H9 (cell line): ENCODE data around the gene SUSD2. TPM values are rescaled to one million over a fixed set of nuclear protein-coding genes. Genes with fewer than 3 reads are reported as not detected.

ENCODE experiments used
- DNase-seq: peaks from one replicate; pipeline ENCODE4 v3.0.0-alpha.2; 2017
- H2AFZ ChIP-seq: one replicate; pipeline ENCODE4 v1.6.1; 2013; ENCODE audit warnings: mild to moderate bottlenecking, low read length, control low read depth, moderate library complexity
- H2AK5ac ChIP-seq: 2 replicates; pipeline ENCODE4 v1.6.1; 2013; ENCODE audit warnings: low read length, control low read depth, mixed read lengths; ENCODE audit not compliant: insufficient read length
- H2BK120ac ChIP-seq: one replicate; pipeline ENCODE4 v1.6.1; 2013; ENCODE audit warnings: low read depth, mild to moderate bottlenecking, low read length, control low read depth, inconsistent platforms; ENCODE audit not compliant: poor library complexity, severe bottlenecking
- H2BK12ac ChIP-seq: 2 replicates; pipeline ENCODE4 v1.6.1; 2013; ENCODE audit warnings: low read length, control low read depth, mixed read lengths, low read depth; ENCODE audit not compliant: insufficient read length
- H2BK15ac ChIP-seq: 2 replicates; pipeline ENCODE4 v1.6.1; 2013; ENCODE audit warnings: low read depth, low read length, control low read depth
- H2BK20ac ChIP-seq: one replicate; pipeline ENCODE4 v1.6.1; 2013; ENCODE audit warnings: low read depth, mild to moderate bottlenecking, low read length, control low read depth, inconsistent platforms; ENCODE audit not compliant: poor library complexity, severe bottlenecking
- H2BK5ac ChIP-seq: 2 replicates; pipeline ENCODE4 v1.6.1; 2013; ENCODE audit warnings: low read length, control low read depth, mixed read lengths; ENCODE audit not compliant: insufficient read length
- H3K14ac ChIP-seq: 2 replicates; pipeline ENCODE4 v1.6.1; 2013; ENCODE audit warnings: low read length, control low read depth; ENCODE audit not compliant: insufficient read depth
- H3K18ac ChIP-seq: 2 replicates; pipeline ENCODE4 v1.6.1; 2013; ENCODE audit warnings: low read depth, mild to moderate bottlenecking, mixed read lengths, low read length, control low read depth; ENCODE audit not compliant: insufficient read length
- H3K23ac ChIP-seq: 2 replicates; pipeline ENCODE4 v1.6.1; 2013; ENCODE audit warnings: low read length, control low read depth, mixed read lengths, low read depth; ENCODE audit not compliant: insufficient read length
- H3K23me2 ChIP-seq: 2 replicates; pipeline ENCODE4 v1.6.1; 2013; ENCODE audit warnings: low read depth, mild to moderate bottlenecking, mixed read lengths, low read length, control low read depth; ENCODE audit not compliant: insufficient read length, poor library complexity, severe bottlenecking
- H3K27ac ChIP-seq: 2 replicates; pipeline ENCODE4 v1.5.1; 2013; ENCODE audit warnings: low read length, control low read depth, mixed read lengths, low read depth; ENCODE audit not compliant: insufficient read length
- H3K27me3 ChIP-seq: 2 replicates; pipeline ENCODE4 v1.6.1; 2013; ENCODE audit warnings: low read length, control low read depth, inconsistent platforms; ENCODE audit not compliant: insufficient read depth
- H3K4ac ChIP-seq: 2 replicates; pipeline ENCODE4 v1.6.1; 2013; ENCODE audit warnings: low read depth, mild to moderate bottlenecking, control low read depth, inconsistent platforms, low read length, moderate library complexity
- H3K4me1 ChIP-seq: 2 replicates; pipeline ENCODE4 v1.6.1; 2013; ENCODE audit warnings: low read length, control low read depth, inconsistent platforms; ENCODE audit not compliant: insufficient read depth
- H3K4me2 ChIP-seq: 2 replicates; pipeline ENCODE4 v1.6.1; 2013; ENCODE audit warnings: low read length, control low read depth, mixed read lengths; ENCODE audit not compliant: insufficient read length, insufficient read depth
- H3K56ac ChIP-seq: 2 replicates; pipeline ENCODE4 v1.6.1; 2013; ENCODE audit warnings: low read depth, mild to moderate bottlenecking, mixed read lengths, low read length, control low read depth; ENCODE audit not compliant: insufficient read length
- H3K79me1 ChIP-seq: 2 replicates; pipeline ENCODE4 v1.6.1; 2013; ENCODE audit warnings: low read depth, mild to moderate bottlenecking, moderate library complexity, low read length, control low read depth, inconsistent platforms; ENCODE audit not compliant: insufficient read depth, poor library complexity, severe bottlenecking
- H3K79me2 ChIP-seq: 2 replicates; pipeline ENCODE4 v1.6.1; 2013; ENCODE audit warnings: low read length, control low read depth, inconsistent platforms; ENCODE audit not compliant: insufficient read depth
- H3K9ac ChIP-seq: 2 replicates; pipeline ENCODE4 v1.6.1; 2013; ENCODE audit warnings: low read length, control low read depth, mixed read lengths; ENCODE audit not compliant: insufficient read length; ENCODE audit errors: extremely low read depth
- H3K9me3 ChIP-seq: one replicate; pipeline ENCODE4 v1.6.1; 2013; ENCODE audit warnings: low read depth, low read length, inconsistent platforms; ENCODE audit not compliant: control insufficient read depth
- H3T11ph ChIP-seq: one replicate; pipeline ENCODE4 v1.6.1; 2013; ENCODE audit warnings: mild to moderate bottlenecking, low read length, control low read depth, inconsistent platforms
- H4K20me1 ChIP-seq: one replicate; pipeline ENCODE4 v1.6.1; 2013; ENCODE audit not compliant: control insufficient read depth, insufficient read length, insufficient read depth
- H4K5ac ChIP-seq: 2 replicates; pipeline ENCODE4 v1.6.1; 2013; ENCODE audit warnings: low read depth, mild to moderate bottlenecking, mixed read lengths, low read length, control low read depth; ENCODE audit not compliant: insufficient read length
- H4K8ac ChIP-seq: replicated peaks from 2 replicates; pipeline ENCODE4 v1.6.1; 2013; ENCODE audit warnings: low read length, control low read depth, mixed read lengths, low read depth; ENCODE audit not compliant: insufficient read length
- H4K91ac ChIP-seq: 2 replicates; pipeline ENCODE4 v1.6.1; 2013; ENCODE audit warnings: low read depth, mild to moderate bottlenecking, moderate library complexity, mixed read lengths, low read length, control low read depth; ENCODE audit not compliant: insufficient read length
- H3K27ac Mint-ChIP-seq, 3 experiments: 2 replicates in 2 of 3; 3 replicates in 1 of 3; pipeline ENCODE4 v1.8.0; 2020 to 2021; ENCODE audit warnings: mixed read lengths in 3 of 3, mild to moderate bottlenecking in 1 of 3, moderate library complexity in 1 of 3
- H3K27me3 Mint-ChIP-seq: 2 replicates; pipeline ENCODE4 v1.8.0; 2021; ENCODE audit warnings: low read depth, mild to moderate bottlenecking, moderate library complexity, mixed read lengths
- H3K36me3 Mint-ChIP-seq, 3 experiments: 2 replicates in 2 of 3; 3 replicates in 1 of 3; pipeline ENCODE4 v1.8.0; 2020 to 2021; ENCODE audit warnings: low read depth in 3 of 3, mixed read lengths in 3 of 3; ENCODE audit not compliant: insufficient read depth in 1 of 3
- H3K4me1 Mint-ChIP-seq, 2 experiments: 2 replicates each; pipeline ENCODE4 v1.8.0; 2020; ENCODE audit warnings: mixed read lengths in 2 of 2
- H3K4me3 Mint-ChIP-seq, 2 experiments: 2 replicates in 1 of 2; 3 replicates in 1 of 2; pipeline ENCODE4 v1.8.0; 2020 to 2021; ENCODE audit warnings: mild to moderate bottlenecking in 2 of 2, mixed read lengths in 2 of 2, moderate library complexity in 1 of 2
- H3K9me3 Mint-ChIP-seq, 2 experiments: 2 replicates in 1 of 2; 3 replicates in 1 of 2; pipeline ENCODE4 v1.8.0; 2020; ENCODE audit warnings: mild to moderate bottlenecking in 2 of 2, mixed read lengths in 2 of 2, moderate library complexity in 1 of 2
- CTCF ChIP-seq: fragments of 200-600 bp; sonication (generic); conservative IDR thresholded peaks from 3 replicates; pipeline ENCODE4 v1.8.0; 2021; ENCODE audit warnings: antibody characterized with exemption, mild to moderate bottlenecking
- WGBS: extraction: QIAGEN DNeasy Blood & Tissue Kit; methylation state at CpG from one replicate; pipeline ENCODE4 v1.1.7; 2013; ENCODE audit warnings: missing lambda C conversion rate, low lambda C conversion rate, mixed read lengths; ENCODE audit not compliant: insufficient read length; ENCODE audit errors: extremely low coverage; 5-methylcytosine and 5-hydroxymethylcytosine counted together
- total RNA-seq: library from RNA; stranded (reverse); gene quantifications from 2 replicates; pipeline ENCODE4 v1.2.1, GENCODE V29; 2021

SUSD2 gene
- total RNA-seq, 1 experiment from 2014 or later, result 4.2 TPM

GRCh38 chr22:24208012-24208749 is 26.9 kb downstream of the SUSD2 start:
- H3K4me1 Mint-ChIP-seq, result peaks cover 37 to 42% of the 10 kb centered on the region in 2 experiments
- H3K27ac ChIP-seq, result peak overlapping the region; percentile 12
- H2AFZ ChIP-seq, result no peak overlapping the region
- no peak for DNase-seq
- WGBS, result no CpG with 5 or more reads among the region's 2 CpGs
- H3K56ac ChIP-seq, result no peak overlapping the region
- H3K23me2 ChIP-seq, result no peaks in the 10 kb centered on the region
- H3K18ac ChIP-seq, result no peak overlapping the region
- no peak overlapping the region for H2BK5ac ChIP-seq
- H4K5ac ChIP-seq, result no peak overlapping the region
- H3K9me3 Mint-ChIP-seq, result peaks cover 16 to 21% of the 10 kb centered on the region in 2 experiments
- no peaks in the 10 kb centered on the region; the same call in 1 of the 2 replicates for H3K4me1 ChIP-seq
- H3K4ac ChIP-seq, result no peak overlapping the region
- peak overlapping the region; percentile 59 to 96 (median 89); a peak in 5 of 7 replicates for H3K27ac Mint-ChIP-seq
- H3K9ac ChIP-seq, result no peak overlapping the region
- H2BK15ac ChIP-seq, result no peak overlapping the region
- H3K9me3 ChIP-seq, result no peaks in the 10 kb centered on the region
- no peak overlapping the region for H3K4me3 Mint-ChIP-seq
- no peak overlapping the region for H3K4me2 ChIP-seq
- H3K27me3 ChIP-seq, result no peaks in the 10 kb centered on the region
- peaks cover 0 to 23% (median 8%) of the 10 kb centered on the region in 3 experiments; a peak in 4 of 7 replicates for H3K36me3 Mint-ChIP-seq
- no peak overlapping the region for H4K8ac ChIP-seq
- H3K23ac ChIP-seq, result no peak overlapping the region
- no peak overlapping the region for H2BK120ac ChIP-seq
- H3K79me2 ChIP-seq, result no peaks in the 10 kb centered on the region
- H2BK20ac ChIP-seq, result no peak overlapping the region
- H4K20me1 ChIP-seq, result no peaks in the 10 kb centered on the region
- H3K79me1 ChIP-seq, result no peaks in the 10 kb centered on the region
- H4K91ac ChIP-seq, result no peak overlapping the region
- no peak overlapping the region for H2BK12ac ChIP-seq
- no peak overlapping the region for H3K14ac ChIP-seq
- no peak for TF ChIP-seq CTCF
- H3K27me3 Mint-ChIP-seq, result no peaks in the 10 kb centered on the region
- no peak overlapping the region for H2AK5ac ChIP-seq
- H3T11ph ChIP-seq, result no peak overlapping the region
